ENCODE data around the gene C10orf90. TPM values are rescaled to one million over a fixed set of nuclear protein-coding genes. Genes with fewer than 3 reads are reported as not detected.

C10orf90 gene
- polyA plus RNA-seq, 3 donors = not detected

DNA sequence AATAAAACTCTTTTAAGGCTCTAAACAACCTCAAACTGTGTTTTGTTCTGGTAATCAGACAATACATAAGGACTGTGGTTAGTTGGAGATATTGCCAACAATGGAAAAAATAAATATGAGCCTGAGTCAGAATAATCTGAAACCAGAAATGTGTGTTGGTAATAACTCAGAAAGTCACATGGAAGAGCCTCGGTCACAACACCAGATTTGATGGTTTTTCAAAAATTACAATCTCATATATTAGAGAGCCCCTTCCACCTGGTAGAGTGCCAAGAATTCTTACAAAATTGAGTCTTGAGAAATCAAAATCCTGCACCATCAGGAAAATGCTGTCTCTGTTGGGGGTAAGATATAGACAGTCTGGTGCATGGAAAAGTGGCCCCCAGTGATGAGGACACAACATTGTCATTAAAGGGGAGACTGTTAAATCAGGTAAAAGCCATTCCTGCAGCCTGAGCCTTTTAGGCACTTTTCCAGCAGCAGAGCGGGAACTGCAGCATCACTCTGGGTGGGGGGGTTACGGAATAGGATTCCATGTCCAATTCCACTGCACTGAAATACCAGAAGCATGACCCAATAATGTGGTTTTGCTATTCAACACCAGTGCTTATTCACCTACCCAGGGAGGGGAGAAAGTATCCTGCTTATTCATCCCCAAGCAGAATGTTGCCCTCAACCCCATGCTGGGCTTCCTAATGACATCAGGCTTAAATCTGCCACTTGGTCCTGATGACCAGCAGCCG is 272.7 kb downstream of the C10orf90 start:
- Histone ChIP-seq H3K4me2 (replicated peaks; ENCODE audit: extremely low read depth, low read length, poor library complexity, severe bottlenecking) (no peak overlapping the region), H3K4me3 (replicated peaks in 1 of 3; ENCODE audit: low read depth in 2 of 3, low read length in 3 of 3) (no peak overlapping the region), H3K27ac (ENCODE audit: low read depth in 1 of 2, low read length in 2 of 2) (no peak overlapping the region), H4K20me1 (ENCODE audit: insufficient read depth, low read length) (no peaks in the 10 kb centered on the region), H3K9me3 (replicated peaks in 1 of 2; ENCODE audit: control insufficient read depth in 1 of 2, insufficient read depth in 1 of 2, low read length in 2 of 2) (no peaks in the 10 kb centered on the region), H3K9ac (ENCODE audit: insufficient read depth, low read length, poor library complexity, severe bottlenecking) (no peak overlapping the region), H3K79me2 (ENCODE audit: insufficient read depth, low read length) (no peaks in the 10 kb centered on the region), H2AFZ (ENCODE audit: insufficient read depth, low read depth, low read length, poor library complexity, severe bottlenecking) (no peak overlapping the region), H3K27me3 (ENCODE audit: control insufficient read depth in 2 of 2, insufficient read depth in 2 of 2, low read length in 2 of 2) (no peaks in the 10 kb centered on the region), H3K4me1 (ENCODE audit: control insufficient read depth in 1 of 2, insufficient read depth in 2 of 2, low read length in 2 of 2) (no peaks in the 10 kb centered on the region), H3K36me3 (replicated peaks in 1 of 2; ENCODE audit: control insufficient read depth in 1 of 2, insufficient read depth in 2 of 2, low read length in 2 of 2) (no peaks in the 10 kb centered on the region)
- no peak for DNase-seq
- Mint-ChIP-seq H3K4me1 (no peaks in the 10 kb centered on the region), H3K36me3 (no peaks in the 10 kb centered on the region), H3K4me3 (no peak overlapping the region), H3K9me3 (peaks cover 2 to 7% (median 5%) of the 10 kb centered on the region in 7 donors), H3K27ac (no peak overlapping the region), H3K27me3 (ENCODE audit: low read depth in 3 of 3) (peaks cover 3 to 4% (median 3%) of the 10 kb centered on the region in 3 donors)
- TF ChIP-seq, protein P1, sequence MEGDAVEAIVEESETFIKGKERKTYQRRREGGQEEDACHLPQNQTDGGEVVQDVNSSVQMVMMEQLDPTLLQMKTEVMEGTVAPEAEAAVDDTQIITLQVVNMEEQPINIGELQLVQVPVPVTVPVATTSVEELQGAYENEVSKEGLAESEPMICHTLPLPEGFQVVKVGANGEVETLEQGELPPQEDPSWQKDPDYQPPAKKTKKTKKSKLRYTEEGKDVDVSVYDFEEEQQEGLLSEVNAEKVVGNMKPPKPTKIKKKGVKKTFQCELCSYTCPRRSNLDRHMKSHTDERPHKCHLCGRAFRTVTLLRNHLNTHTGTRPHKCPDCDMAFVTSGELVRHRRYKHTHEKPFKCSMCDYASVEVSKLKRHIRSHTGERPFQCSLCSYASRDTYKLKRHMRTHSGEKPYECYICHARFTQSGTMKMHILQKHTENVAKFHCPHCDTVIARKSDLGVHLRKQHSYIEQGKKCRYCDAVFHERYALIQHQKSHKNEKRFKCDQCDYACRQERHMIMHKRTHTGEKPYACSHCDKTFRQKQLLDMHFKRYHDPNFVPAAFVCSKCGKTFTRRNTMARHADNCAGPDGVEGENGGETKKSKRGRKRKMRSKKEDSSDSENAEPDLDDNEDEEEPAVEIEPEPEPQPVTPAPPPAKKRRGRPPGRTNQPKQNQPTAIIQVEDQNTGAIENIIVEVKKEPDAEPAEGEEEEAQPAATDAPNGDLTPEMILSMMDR (IDR thresholded peaks at IDR 0.05) = no peak
- 60% methylated on average over 1 of the region's 4 CpGs for WGBS (ENCODE audit: insufficient coverage)
- intact Hi-C loops (cut with micrococcal nuclease) = no loop called here

DNA sequence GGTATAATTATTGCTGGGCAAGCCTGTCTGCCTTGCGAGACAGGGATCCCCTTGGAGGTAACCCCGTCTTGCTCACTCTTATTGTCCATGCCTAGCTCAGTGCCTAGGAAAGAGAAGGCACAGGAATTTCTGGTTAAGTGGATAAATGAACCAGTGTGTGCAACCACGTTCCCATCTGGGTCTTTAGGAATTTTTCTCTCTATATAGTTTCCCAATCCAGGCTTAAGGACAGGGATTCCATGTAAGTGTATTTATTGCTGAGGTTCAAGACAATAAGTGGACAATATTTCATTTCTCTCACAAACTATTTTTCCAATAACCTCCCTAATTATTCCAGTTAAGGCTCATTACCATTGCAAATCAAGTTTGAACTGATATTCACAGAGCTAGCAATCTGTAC is 273.3 kb downstream of the C10orf90 start:
- no peaks in the 10 kb centered on the region for H3K36me3 Mint-ChIP-seq
- H3K4me3 Mint-ChIP-seq = no peak overlapping the region
- no peaks in the 10 kb centered on the region for H3K79me2 ChIP-seq (ENCODE audit: insufficient read depth, low read length)
- no peak overlapping the region for H3K27ac ChIP-seq (ENCODE audit: low read depth in 1 of 2, low read length in 2 of 2)
- peaks cover 3 to 8% (median 5%) of the 10 kb centered on the region in 3 donors for H3K27me3 Mint-ChIP-seq (ENCODE audit: low read depth in 3 of 3)
- no peak overlapping the region for H3K4me2 ChIP-seq (replicated peaks; ENCODE audit: extremely low read depth, low read length, poor library complexity, severe bottlenecking)
- peaks cover 2 to 9% (median 5%) of the 10 kb centered on the region in 7 donors for H3K9me3 Mint-ChIP-seq
- 92% methylated on average over 2 of the region's 3 CpGs for WGBS (ENCODE audit: insufficient coverage)
- H3K27me3 ChIP-seq (ENCODE audit: control insufficient read depth in 2 of 2, insufficient read depth in 2 of 2, low read length in 2 of 2) = no peaks in the 10 kb centered on the region
- H2AFZ ChIP-seq (ENCODE audit: insufficient read depth, low read depth, low read length, poor library complexity, severe bottlenecking) = no peak overlapping the region
- H3K4me3 ChIP-seq (replicated peaks in 1 of 3; ENCODE audit: low read depth in 2 of 3, low read length in 3 of 3) = no peak overlapping the region
- H3K9me3 ChIP-seq (replicated peaks in 1 of 2; ENCODE audit: control insufficient read depth in 1 of 2, insufficient read depth in 1 of 2, low read length in 2 of 2) = no peaks in the 10 kb centered on the region
- no peaks in the 10 kb centered on the region for H3K4me1 ChIP-seq (ENCODE audit: control insufficient read depth in 1 of 2, insufficient read depth in 2 of 2, low read length in 2 of 2)
- H3K4me1 Mint-ChIP-seq = no peaks in the 10 kb centered on the region
- no peaks in the 10 kb centered on the region for H3K36me3 ChIP-seq (replicated peaks in 1 of 2; ENCODE audit: control insufficient read depth in 1 of 2, insufficient read depth in 2 of 2, low read length in 2 of 2)
- no peak overlapping the region for H3K9ac ChIP-seq (ENCODE audit: insufficient read depth, low read length, poor library complexity, severe bottlenecking)
- no peak overlapping the region for H3K27ac Mint-ChIP-seq
- DNase-seq = no peak
- intact Hi-C loops (cut with micrococcal nuclease) = no loop called here
- no peaks in the 10 kb centered on the region for H4K20me1 ChIP-seq (ENCODE audit: insufficient read depth, low read length)
- TF ChIP-seq, protein P1 (IDR thresholded peaks at IDR 0.05) = no peak
